ENCODE results near the gene FAM124A. TPM values are rescaled to one million over a fixed set of nuclear protein-coding genes. Genes with fewer than 3 reads are reported as not detected.

FAM124A gene
- total RNA-seq, 5 donors from 2014 or later (not counting 1 experiment from before 2014, with no cell fraction given) = 0.09 TPM; not detected in 4

GRCh38 chr13:51213173-51213728, 8.9 kb upstream of the FAM124A start:
- Histone ChIP-seq H3K36me3 (ENCODE audit: control insufficient read depth in 2 of 2, extremely low read depth in 1 of 2, insufficient read depth in 1 of 2, low read length in 1 of 2) (no peaks in the 10 kb centered on the region), H3K9me3 (no peaks in the 10 kb centered on the region), H3K4me1 (ENCODE audit: control insufficient read depth in 1 of 2, extremely low read depth in 1 of 2, insufficient read depth in 2 of 2, low read length in 2 of 2) (no peaks in the 10 kb centered on the region), H3K27ac (ENCODE audit: low read length) (no peak overlapping the region), H3K27me3 (replicated peaks in 1 of 2; ENCODE audit: control insufficient read depth in 2 of 2, extremely low read depth in 1 of 2, insufficient read depth in 2 of 2, low read length in 1 of 2) (peaks cover 0 to 25% of the 10 kb centered on the region in 2 experiments), H3K4me3 (ENCODE audit: control insufficient read depth in 1 of 2, extremely low read depth in 1 of 2, low read length in 1 of 2) (no peak overlapping the region)
- Mint-ChIP-seq H3K4me3 (no peak overlapping the region), H3K36me3 (no peaks in the 10 kb centered on the region), H3K9me3 (no peaks in the 10 kb centered on the region), H3K27me3 (peaks cover 42 to 59% of the 10 kb centered on the region in 2 donors), H3K4me1 (no peaks in the 10 kb centered on the region), H3K27ac (no peak overlapping the region)
- POLR2A ChIA-PET = no interaction called here
- DNase-seq (no peak), ATAC-seq (replicated peaks in 1 of 4) (no peak)
- WGBS (ENCODE audit: insufficient coverage) = no CpG with 5 or more reads among the region's 6 CpGs
- CTCF ChIA-PET = no interaction called here

- peaks cover 0 to 10% of the 10 kb centered on the region in 2 experiments for H3K4me1 ChIP-seq (ENCODE audit: control insufficient read depth in 1 of 2, extremely low read depth in 1 of 2, insufficient read depth in 2 of 2, low read length in 2 of 2)
- H3K27me3 Mint-ChIP-seq = peaks cover 39 to 53% of the 10 kb centered on the region in 2 donors
- peaks cover 8 to 43% of the 10 kb centered on the region in 2 experiments for H3K27me3 ChIP-seq (replicated peaks in 1 of 2; ENCODE audit: control insufficient read depth in 2 of 2, extremely low read depth in 1 of 2, insufficient read depth in 2 of 2, low read length in 1 of 2)
- no peaks in the 10 kb centered on the region for H3K36me3 Mint-ChIP-seq
- peaks cover 0 to 10% (median 5%) of the 10 kb centered on the region in 3 donors for H3K4me1 Mint-ChIP-seq
- DNase-seq (no peak), ATAC-seq (replicated peaks in 1 of 4) (no peak)
- H3K4me3 Mint-ChIP-seq = no peak overlapping the region
- H3K27ac Mint-ChIP-seq = no peak overlapping the region
- H3K9me3 Mint-ChIP-seq = no peaks in the 10 kb centered on the region
- ChIA-PET CTCF (no interaction called here), POLR2A (no interaction called here)
- no CpG with 5 or more reads among the region's 4 CpGs for WGBS (ENCODE audit: insufficient coverage)
- no peaks in the 10 kb centered on the region for H3K36me3 ChIP-seq (ENCODE audit: control insufficient read depth in 2 of 2, extremely low read depth in 1 of 2, insufficient read depth in 1 of 2, low read length in 1 of 2)
- no peak overlapping the region for H3K27ac ChIP-seq (ENCODE audit: low read length)
- no peaks in the 10 kb centered on the region for H3K9me3 ChIP-seq
- no peak overlapping the region for H3K4me3 ChIP-seq (ENCODE audit: control insufficient read depth in 1 of 2, extremely low read depth in 1 of 2, low read length in 1 of 2)
Observed at GRCh38 chr13:51218626-51219025, 3.6 kb upstream of the FAM124A start.

- Mint-ChIP-seq H3K36me3 (no peaks in the 10 kb centered on the region), H3K27me3 (peaks cover 46 to 49% of the 10 kb centered on the region in 2 donors), H3K27ac (no peak overlapping the region), H3K4me3 (peak overlapping the region in 1 of 3 donors; percentile 71), H3K9me3 (no peaks in the 10 kb centered on the region), H3K4me1 (peaks cover 0 to 10% (median 6%) of the 10 kb centered on the region in 3 donors)
- POLR2A ChIA-PET = no interaction called here
- Histone ChIP-seq H3K27ac (ENCODE audit: low read length) (no peak overlapping the region), H3K36me3 (ENCODE audit: control insufficient read depth in 2 of 2, extremely low read depth in 1 of 2, insufficient read depth in 1 of 2, low read length in 1 of 2) (no peaks in the 10 kb centered on the region), H3K4me3 (ENCODE audit: control insufficient read depth in 1 of 2, extremely low read depth in 1 of 2, low read length in 1 of 2) (no peak overlapping the region), H3K27me3 (replicated peaks in 1 of 2; ENCODE audit: control insufficient read depth in 2 of 2, extremely low read depth in 1 of 2, insufficient read depth in 2 of 2, low read length in 1 of 2) (peaks cover 8 to 49% of the 10 kb centered on the region in 2 experiments), H3K4me1 (ENCODE audit: control insufficient read depth in 1 of 2, extremely low read depth in 1 of 2, insufficient read depth in 2 of 2, low read length in 2 of 2) (peaks cover 0 to 10% of the 10 kb centered on the region in 2 experiments), H3K9me3 (no peaks in the 10 kb centered on the region)
- ATAC-seq (replicated peaks in 1 of 4) = no peak
- DNase-seq = no peak
- CTCF ChIA-PET = no interaction called here
- 100% methylated on average over 1 of the region's 2 CpGs for WGBS (ENCODE audit: insufficient coverage)
Observed at GRCh38 chr13:51220706-51221105, 1.5 kb upstream of the FAM124A start.

- POLR2A ChIA-PET = no interaction called here
- WGBS (ENCODE audit: insufficient coverage) = 53% methylated on average over 3 of the region's 4 CpGs
- CTCF ChIA-PET = no interaction called here
- H3K27ac ChIP-seq (ENCODE audit: low read length) = no peak overlapping the region
- Mint-ChIP-seq H3K4me3 (peak overlapping the region; percentile 71 to 77 (median 74)), H3K27me3 (peaks cover 47 to 48% of the 10 kb centered on the region in 2 donors), H3K4me1 (peaks cover 0 to 10% (median 6%) of the 10 kb centered on the region in 3 donors), H3K27ac (no peak overlapping the region), H3K36me3 (no peaks in the 10 kb centered on the region), H3K9me3 (no peaks in the 10 kb centered on the region)
- peaks cover 0 to 10% of the 10 kb centered on the region in 2 experiments for H3K4me1 ChIP-seq (ENCODE audit: control insufficient read depth in 1 of 2, extremely low read depth in 1 of 2, insufficient read depth in 2 of 2, low read length in 2 of 2)
- peaks cover 8 to 53% of the 10 kb centered on the region in 2 experiments for H3K27me3 ChIP-seq (replicated peaks in 1 of 2; ENCODE audit: control insufficient read depth in 2 of 2, extremely low read depth in 1 of 2, insufficient read depth in 2 of 2, low read length in 1 of 2)
- no peaks in the 10 kb centered on the region for H3K9me3 ChIP-seq
- no peaks in the 10 kb centered on the region for H3K36me3 ChIP-seq (ENCODE audit: control insufficient read depth in 2 of 2, extremely low read depth in 1 of 2, insufficient read depth in 1 of 2, low read length in 1 of 2)
- ATAC-seq (replicated peaks in 1 of 4) (no peak), DNase-seq (no peak)
- H3K4me3 ChIP-seq (ENCODE audit: control insufficient read depth in 1 of 2, extremely low read depth in 1 of 2, low read length in 1 of 2) = no peak overlapping the region
Observed at GRCh38 chr13:51221108-51221507, 1.1 kb upstream of the FAM124A start.

GRCh38 chr13:51221674-51222036, 543 bp upstream of the FAM124A start:
- Mint-ChIP-seq H3K27ac (no peak overlapping the region), H3K9me3 (no peaks in the 10 kb centered on the region), H3K36me3 (no peaks in the 10 kb centered on the region), H3K27me3 (peaks cover 47 to 53% of the 10 kb centered on the region in 2 donors), H3K4me3 (peak overlapping the region; percentile 71 to 77 (median 74)), H3K4me1 (peaks cover 0 to 10% (median 6%) of the 10 kb centered on the region in 3 donors)
- WGBS (ENCODE audit: insufficient coverage) = 0% methylated on average over 6 of the region's 11 CpGs
- peak overlapping the region; percentile 38 to 70 for H3K4me3 ChIP-seq (ENCODE audit: control insufficient read depth in 1 of 2, extremely low read depth in 1 of 2, low read length in 1 of 2)
- H3K36me3 ChIP-seq (ENCODE audit: control insufficient read depth in 2 of 2, extremely low read depth in 1 of 2, insufficient read depth in 1 of 2, low read length in 1 of 2) = no peaks in the 10 kb centered on the region
- no peak for DNase-seq
- no peak overlapping the region for H3K27ac ChIP-seq (ENCODE audit: low read length)
- peaks cover 10 to 53% of the 10 kb centered on the region in 2 experiments for H3K27me3 ChIP-seq (replicated peaks in 1 of 2; ENCODE audit: control insufficient read depth in 2 of 2, extremely low read depth in 1 of 2, insufficient read depth in 2 of 2, low read length in 1 of 2)
- H3K9me3 ChIP-seq = no peaks in the 10 kb centered on the region
- no peak for ATAC-seq (replicated peaks in 1 of 4)
- ChIA-PET CTCF (no interaction called here), POLR2A (no interaction called here)
- H3K4me1 ChIP-seq (ENCODE audit: control insufficient read depth in 1 of 2, extremely low read depth in 1 of 2, insufficient read depth in 2 of 2, low read length in 2 of 2) = peaks cover 0 to 10% of the 10 kb centered on the region in 2 experiments

- no peaks in the 10 kb centered on the region for H3K9me3 ChIP-seq
- Mint-ChIP-seq H3K27ac (no peak overlapping the region), H3K36me3 (no peaks in the 10 kb centered on the region), H3K9me3 (no peaks in the 10 kb centered on the region), H3K27me3 (peaks cover 44 to 53% of the 10 kb centered on the region in 2 donors), H3K4me3 (peak overlapping the region; percentile 49 to 64 (median 57)), H3K4me1 (peaks cover 0 to 10% (median 6%) of the 10 kb centered on the region in 3 donors)
- no peaks in the 10 kb centered on the region for H3K36me3 ChIP-seq (ENCODE audit: control insufficient read depth in 2 of 2, extremely low read depth in 1 of 2, insufficient read depth in 1 of 2, low read length in 1 of 2)
- ATAC-seq (replicated peaks in 1 of 4) = peak in 2 of 4 experiments; percentile 31 to 39
- ChIA-PET CTCF (interaction anchor here in 1 of 2 donors (1.1 kb wide), 1 partner anchor 575 kb away, joined by 3 read pairs; no protein-coding TSS in a partner anchor), POLR2A (no interaction called here)
- H3K27me3 ChIP-seq (replicated peaks in 1 of 2; ENCODE audit: control insufficient read depth in 2 of 2, extremely low read depth in 1 of 2, insufficient read depth in 2 of 2, low read length in 1 of 2) = peaks cover 11 to 46% of the 10 kb centered on the region in 2 experiments
- peak overlapping the region; percentile 32 to 67 for H3K4me3 ChIP-seq (ENCODE audit: control insufficient read depth in 1 of 2, extremely low read depth in 1 of 2, low read length in 1 of 2)
- WGBS (ENCODE audit: insufficient coverage) = 23% methylated on average over 19 of the region's 34 CpGs
- H3K4me1 ChIP-seq (ENCODE audit: control insufficient read depth in 1 of 2, extremely low read depth in 1 of 2, insufficient read depth in 2 of 2, low read length in 2 of 2) = peaks cover 0 to 10% of the 10 kb centered on the region in 2 experiments
- peak in 2 of 35 experiments; percentile 4 for DNase-seq
- H3K27ac ChIP-seq (ENCODE audit: low read length) = no peak overlapping the region
Observed at GRCh38 chr13:51222686-51223559, 725 bp downstream of the FAM124A start.
